Astrocyte (in vitro differentiated cells and primary cell): Measurements from ENCODE around the gene ACSM6. TPM values are rescaled to one million over a fixed set of nuclear protein-coding genes. Genes with fewer than 3 reads are reported as not detected.
A peak's percentile ranks its signal among the peaks of the same experiment; 100 is the strongest.
"Not testable (repeated sequence)": the region's sequence is repeated elsewhere in the genome, so short reads cannot be mapped to it uniquely, and the experiment has no call there.

ENCODE experiments used
- DNase-seq: peaks from one replicate; pipeline ENCODE4 v3.0.0-alpha.2; 2010; ENCODE audit warnings: low read depth
- FAIRE-seq: peaks from 2 replicates; lab custom pipeline; 2011; peaks lifted over from hg19 to GRCh38; lab: Jason Lieb, UNC
- H2AFZ ChIP-seq: 2 replicates; pipeline ENCODE4 v1.6.0; 2012; ENCODE audit warnings: low read depth, low read length, inconsistent platforms
- H3K27ac ChIP-seq: 2 replicates; pipeline ENCODE4 v1.5.1; 2011; ENCODE audit warnings: low read depth, low read length, inconsistent platforms
- H3K27me3 ChIP-seq: 2 replicates; pipeline ENCODE4 v1.6.0; 2011; ENCODE audit warnings: low read length, inconsistent platforms; ENCODE audit not compliant: insufficient read depth
- H3K36me3 ChIP-seq: 2 replicates; pipeline ENCODE4 v1.5.1; 2011; ENCODE audit warnings: low read length, inconsistent platforms; ENCODE audit not compliant: insufficient read depth
- H3K4me1 ChIP-seq: 2 replicates; pipeline ENCODE4 v1.5.1; 2011; ENCODE audit warnings: low read length, inconsistent platforms; ENCODE audit not compliant: insufficient read depth
- H3K4me2 ChIP-seq: 2 replicates; pipeline ENCODE4 v1.6.0; 2012; ENCODE audit warnings: low read length, inconsistent platforms
- H3K4me3 ChIP-seq: 2 replicates; pipeline ENCODE4 v1.5.1; 2011; ENCODE audit warnings: low read depth, mild to moderate bottlenecking, low read length, inconsistent platforms; ENCODE audit not compliant: insufficient read depth
- H3K79me2 ChIP-seq: 2 replicates; pipeline ENCODE4 v1.6.0; 2012; ENCODE audit warnings: mild to moderate bottlenecking, low read length, inconsistent platforms; ENCODE audit not compliant: insufficient read depth
- H3K9ac ChIP-seq: 2 replicates; pipeline ENCODE4 v1.6.0; 2012; ENCODE audit warnings: mild to moderate bottlenecking, low read length, inconsistent platforms
- H3K9me3 ChIP-seq: 2 replicates; pipeline ENCODE4 v1.5.1; 2012; ENCODE audit warnings: low read depth, mild to moderate bottlenecking, low read length, inconsistent platforms; ENCODE audit not compliant: insufficient read depth
- H4K20me1 ChIP-seq: 2 replicates; pipeline ENCODE4 v1.6.0; 2012; ENCODE audit warnings: low read length, inconsistent platforms; ENCODE audit not compliant: insufficient read depth
- H3K27ac Mint-ChIP-seq: one replicate; pipeline ENCODE4 v1.8.0; 2021; ENCODE audit warnings: mild to moderate bottlenecking, mixed read lengths; ENCODE audit not compliant: unreplicated experiment
- H3K27me3 Mint-ChIP-seq: one replicate; pipeline ENCODE4 v1.8.0; 2021; ENCODE audit warnings: low read depth, mixed read lengths; ENCODE audit not compliant: unreplicated experiment
- H3K36me3 Mint-ChIP-seq: one replicate; pipeline ENCODE4 v1.8.0; 2021; ENCODE audit warnings: low read depth, mixed read lengths; ENCODE audit not compliant: unreplicated experiment
- H3K4me1 Mint-ChIP-seq: one replicate; pipeline ENCODE4 v1.8.0; 2021; ENCODE audit warnings: low read depth, mixed read lengths; ENCODE audit not compliant: unreplicated experiment
- H3K4me3 Mint-ChIP-seq: one replicate; pipeline ENCODE4 v1.8.0; 2021; ENCODE audit warnings: mild to moderate bottlenecking, moderate library complexity, mixed read lengths; ENCODE audit not compliant: unreplicated experiment
- H3K9me3 Mint-ChIP-seq: one replicate; pipeline ENCODE4 v1.8.0; 2021; ENCODE audit warnings: mild to moderate bottlenecking, mixed read lengths; ENCODE audit not compliant: unreplicated experiment
- EZH2 ChIP-seq: IDR thresholded peaks from 2 replicates; pipeline ENCODE4 v1.6.1; 2012; ENCODE audit warnings: mild to moderate bottlenecking, low read length, inconsistent platforms; ENCODE audit not compliant: insufficient read depth
- total RNA-seq: library from RNA; stranded (reverse); gene quantifications from 2 replicates; pipeline ENCODE4 v1.2.1, GENCODE V29; 2021
- TF ChIP-seq, protein P1 (sequence below): IDR thresholded peaks from 2 replicates; pipeline ENCODE4 v1.5.1; 2011; ENCODE audit warnings: low read depth, mild to moderate bottlenecking, inconsistent platforms, low read length, moderate library complexity; ENCODE audit not compliant: insufficient read depth

Gene ACSM6
- total RNA-seq, 1 donor from 2014 or later = not detected

GRCh38 chr10:95237376-95238170 lies 43.5 kb downstream of the ACSM6 start:
- H3K27me3 ChIP-seq = no peaks in the 10 kb centered on the region
- no peaks in the 10 kb centered on the region for H3K9me3 ChIP-seq
- Mint-ChIP-seq H3K27me3 (no peaks in the 10 kb centered on the region), H3K4me1 (peaks cover 25% of the 10 kb centered on the region), H3K27ac (peak overlapping the region; percentile 82), H3K9me3 (peaks cover 2% of the 10 kb centered on the region), H3K36me3 (peaks cover 43% of the 10 kb centered on the region), H3K4me3 (no peak overlapping the region)
- FAIRE-seq (no peak), DNase-seq (no peak)
- H3K36me3 ChIP-seq = peaks cover 3% of the 10 kb centered on the region
- peaks cover 10% of the 10 kb centered on the region for H4K20me1 ChIP-seq
- H3K4me1 ChIP-seq = peaks cover 23% of the 10 kb centered on the region
- no peak overlapping the region for H3K4me3 ChIP-seq
- no peaks in the 10 kb centered on the region for H3K79me2 ChIP-seq
- no peak overlapping the region for H3K27ac ChIP-seq
- H3K9ac ChIP-seq = no peak overlapping the region
- no peak overlapping the region for H3K4me2 ChIP-seq
- TF ChIP-seq, protein P1, sequence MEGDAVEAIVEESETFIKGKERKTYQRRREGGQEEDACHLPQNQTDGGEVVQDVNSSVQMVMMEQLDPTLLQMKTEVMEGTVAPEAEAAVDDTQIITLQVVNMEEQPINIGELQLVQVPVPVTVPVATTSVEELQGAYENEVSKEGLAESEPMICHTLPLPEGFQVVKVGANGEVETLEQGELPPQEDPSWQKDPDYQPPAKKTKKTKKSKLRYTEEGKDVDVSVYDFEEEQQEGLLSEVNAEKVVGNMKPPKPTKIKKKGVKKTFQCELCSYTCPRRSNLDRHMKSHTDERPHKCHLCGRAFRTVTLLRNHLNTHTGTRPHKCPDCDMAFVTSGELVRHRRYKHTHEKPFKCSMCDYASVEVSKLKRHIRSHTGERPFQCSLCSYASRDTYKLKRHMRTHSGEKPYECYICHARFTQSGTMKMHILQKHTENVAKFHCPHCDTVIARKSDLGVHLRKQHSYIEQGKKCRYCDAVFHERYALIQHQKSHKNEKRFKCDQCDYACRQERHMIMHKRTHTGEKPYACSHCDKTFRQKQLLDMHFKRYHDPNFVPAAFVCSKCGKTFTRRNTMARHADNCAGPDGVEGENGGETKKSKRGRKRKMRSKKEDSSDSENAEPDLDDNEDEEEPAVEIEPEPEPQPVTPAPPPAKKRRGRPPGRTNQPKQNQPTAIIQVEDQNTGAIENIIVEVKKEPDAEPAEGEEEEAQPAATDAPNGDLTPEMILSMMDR = no peak
- TF ChIP-seq EZH2 = no peak
- no peak overlapping the region for H2AFZ ChIP-seq

- DNase-seq, H3K4me2 ChIP-seq, H3K27me3 Mint-ChIP-seq, H3K27ac Mint-ChIP-seq, H3K4me3 Mint-ChIP-seq, H3K36me3 ChIP-seq, H3K9me3 ChIP-seq, H3K27me3 ChIP-seq, H3K4me3 ChIP-seq, H2AFZ ChIP-seq, H3K27ac ChIP-seq, H3K9ac ChIP-seq, FAIRE-seq, H3K79me2 ChIP-seq, H3K9me3 Mint-ChIP-seq: not testable (repeated sequence)
- peaks cover 24% of the 10 kb centered on the region for H3K4me1 Mint-ChIP-seq
- H3K4me1 ChIP-seq = peaks cover 23% of the 10 kb centered on the region
- peaks cover 35% of the 10 kb centered on the region for H3K36me3 Mint-ChIP-seq
- peaks cover 13% of the 10 kb centered on the region for H4K20me1 ChIP-seq
Observed at GRCh38 chr10:95240096-95240495, 46.1 kb downstream of the ACSM6 start.

GRCh38 chr10:95240811-95241210 lies 46.8 kb downstream of the ACSM6 start:
- Histone ChIP-seq H3K4me1 (peaks cover 18% of the 10 kb centered on the region), H3K79me2 (no peaks in the 10 kb centered on the region), H3K4me2 (no peak overlapping the region), H4K20me1 (peaks cover 14% of the 10 kb centered on the region), H2AFZ (no peak overlapping the region), H3K9me3 (no peaks in the 10 kb centered on the region), H3K9ac (no peak overlapping the region), H3K27me3 (no peaks in the 10 kb centered on the region), H3K27ac (no peak overlapping the region), H3K4me3 (no peak overlapping the region), H3K36me3 (peaks cover 12% of the 10 kb centered on the region)
- Mint-ChIP-seq H3K4me1 (peaks cover 24% of the 10 kb centered on the region), H3K36me3 (peaks cover 35% of the 10 kb centered on the region), H3K27me3 (no peaks in the 10 kb centered on the region), H3K4me3 (no peak overlapping the region), H3K9me3 (peaks cover 2% of the 10 kb centered on the region), H3K27ac (no peak overlapping the region)
- TF ChIP-seq, protein P1 = no peak
- TF ChIP-seq EZH2 = no peak
- no peak for FAIRE-seq
- no peak for DNase-seq
